OCI-LY3 (cell line): Measurements from ENCODE around the gene PRM1.

Experiments
- EZH2phosphoT487 ChIP-seq: fragments of 200-600 bp; shearing (Covaris generic); IDR thresholded peaks from 2 replicates; pipeline ENCODE4 v1.6.1; 2018; ENCODE audit warnings: antibody characterized with exemption, mixed run types, low read depth
- TF ChIP-seq, protein P1 (sequence below): fragments of 200-600, 300-600 bp; sonication (generic); IDR thresholded peaks from 2 replicates; pipeline ENCODE4 v1.5.1; 2014; ENCODE audit warnings: antibody characterized with exemption, low read length, low read depth

GRCh38 chr16:11260596-11260966 is 20.5 kb downstream of the PRM1 start:
- TF ChIP-seq, protein P1, sequence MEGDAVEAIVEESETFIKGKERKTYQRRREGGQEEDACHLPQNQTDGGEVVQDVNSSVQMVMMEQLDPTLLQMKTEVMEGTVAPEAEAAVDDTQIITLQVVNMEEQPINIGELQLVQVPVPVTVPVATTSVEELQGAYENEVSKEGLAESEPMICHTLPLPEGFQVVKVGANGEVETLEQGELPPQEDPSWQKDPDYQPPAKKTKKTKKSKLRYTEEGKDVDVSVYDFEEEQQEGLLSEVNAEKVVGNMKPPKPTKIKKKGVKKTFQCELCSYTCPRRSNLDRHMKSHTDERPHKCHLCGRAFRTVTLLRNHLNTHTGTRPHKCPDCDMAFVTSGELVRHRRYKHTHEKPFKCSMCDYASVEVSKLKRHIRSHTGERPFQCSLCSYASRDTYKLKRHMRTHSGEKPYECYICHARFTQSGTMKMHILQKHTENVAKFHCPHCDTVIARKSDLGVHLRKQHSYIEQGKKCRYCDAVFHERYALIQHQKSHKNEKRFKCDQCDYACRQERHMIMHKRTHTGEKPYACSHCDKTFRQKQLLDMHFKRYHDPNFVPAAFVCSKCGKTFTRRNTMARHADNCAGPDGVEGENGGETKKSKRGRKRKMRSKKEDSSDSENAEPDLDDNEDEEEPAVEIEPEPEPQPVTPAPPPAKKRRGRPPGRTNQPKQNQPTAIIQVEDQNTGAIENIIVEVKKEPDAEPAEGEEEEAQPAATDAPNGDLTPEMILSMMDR, result no peak
- TF ChIP-seq EZH2phosphoT487, result no peak
